Right hindlimb (tissue), 1 donor: ENCODE measurements around the gene NR6A1.

Source experiments
- DNase-seq: peaks from one replicate; pipeline ENCODE4 v3.0.0-alpha.2; 2018

Gene NR6A1

DNA sequence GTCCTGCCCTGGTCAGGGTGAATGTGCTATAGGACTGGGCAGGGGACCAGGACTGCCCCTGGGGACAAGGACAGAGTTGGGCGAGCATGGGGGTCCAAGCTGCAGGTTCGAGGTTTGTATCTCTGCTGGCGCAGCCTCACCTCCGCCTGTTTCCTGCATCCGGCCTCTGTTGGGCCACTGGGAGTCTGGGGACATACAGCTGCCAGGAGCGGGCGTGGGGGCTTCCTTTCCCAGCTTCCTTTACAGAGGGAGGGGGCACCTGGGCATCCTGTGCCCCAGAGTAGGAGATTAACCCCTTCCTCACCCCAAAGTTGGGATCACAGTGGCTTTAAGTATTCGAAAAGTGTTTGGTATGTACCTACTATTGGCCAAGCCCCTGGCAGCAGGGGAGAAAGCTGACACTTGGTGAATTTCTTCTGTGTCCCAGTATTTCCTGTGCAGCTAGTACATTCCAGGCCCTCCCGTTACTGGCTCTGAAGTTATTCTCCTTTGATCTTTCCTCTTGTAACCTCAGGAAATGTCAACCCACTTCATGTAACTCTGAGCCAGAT is 24.8 kb upstream of the NR6A1 start:
- DNase-seq, result no peak

- no peak for DNase-seq
Measured at GRCh38 chr9:124794902-124795491, 23.9 kb upstream of the NR6A1 start.

DNA sequence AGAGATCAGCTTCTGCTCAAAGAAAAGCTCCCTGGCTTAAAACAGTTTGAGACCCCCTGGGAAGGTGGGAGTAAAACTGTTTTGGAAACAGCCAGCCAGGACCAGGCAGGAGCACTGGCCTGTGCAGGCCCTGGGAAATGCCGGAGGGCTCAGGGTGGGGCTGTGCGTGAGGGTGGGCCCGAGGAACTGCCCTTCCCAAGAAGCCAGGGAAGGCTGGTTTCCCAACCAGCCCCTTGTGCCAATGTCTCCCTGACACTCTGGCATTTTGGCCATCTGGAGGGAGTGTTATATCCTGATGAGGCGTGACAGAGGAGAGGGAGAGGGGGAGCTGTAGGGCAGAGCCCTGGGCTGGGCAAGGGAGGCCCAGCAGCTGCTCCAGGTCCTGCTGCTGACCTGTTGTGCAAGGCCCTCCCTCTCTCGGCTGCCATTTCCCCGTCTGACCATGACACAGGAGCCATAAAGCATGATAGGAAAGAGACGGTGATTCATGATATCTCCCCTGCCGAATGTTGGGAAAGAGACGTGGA is 22.0 kb upstream of the NR6A1 start:
- peak; percentile 74 for DNase-seq

GRCh38 chr9:124792257-124793014 is 21.3 kb upstream of the NR6A1 start:
- no peak for DNase-seq

DNA sequence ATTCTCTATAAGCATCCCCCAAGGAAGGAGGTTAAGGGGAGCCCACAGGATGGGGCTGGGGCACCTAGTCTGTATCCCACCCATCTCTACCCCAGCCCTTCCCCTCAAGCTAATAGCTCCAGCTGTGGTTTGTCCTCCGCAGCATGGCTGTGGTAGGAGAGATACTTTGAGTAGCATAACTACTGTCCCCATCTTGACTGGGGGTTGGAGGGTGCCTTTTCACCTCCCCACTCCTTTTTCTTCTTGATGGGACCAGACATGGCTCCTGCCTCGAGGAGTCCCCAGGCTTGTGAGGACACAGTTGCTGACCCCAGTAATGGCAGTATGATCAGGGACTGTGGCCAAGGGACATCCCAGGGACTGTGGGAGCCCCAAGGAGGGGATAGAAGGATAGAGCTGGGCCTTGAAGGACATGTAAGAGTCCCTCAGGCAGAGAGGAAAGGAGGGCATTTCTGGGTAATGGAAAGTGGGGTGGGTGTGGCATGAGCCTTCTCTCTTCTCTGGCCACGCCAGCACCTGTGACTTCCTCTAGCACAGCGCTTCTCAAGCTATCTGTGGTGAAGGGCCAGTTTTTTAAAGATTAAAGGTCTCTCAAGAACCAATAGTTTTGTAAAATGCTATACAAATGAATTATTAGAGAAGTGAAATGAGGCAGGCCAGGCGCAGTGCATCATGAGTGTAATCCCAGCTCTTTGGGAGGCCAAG is 19.8 kb upstream of the NR6A1 start:
- no peak for DNase-seq

GRCh38 chr9:124790301-124790700 is 19.2 kb upstream of the NR6A1 start:
- DNase-seq, result no peak

- no peak for DNase-seq
Measured at GRCh38 chr9:124789531-124789930, 18.4 kb upstream of the NR6A1 start.

DNA sequence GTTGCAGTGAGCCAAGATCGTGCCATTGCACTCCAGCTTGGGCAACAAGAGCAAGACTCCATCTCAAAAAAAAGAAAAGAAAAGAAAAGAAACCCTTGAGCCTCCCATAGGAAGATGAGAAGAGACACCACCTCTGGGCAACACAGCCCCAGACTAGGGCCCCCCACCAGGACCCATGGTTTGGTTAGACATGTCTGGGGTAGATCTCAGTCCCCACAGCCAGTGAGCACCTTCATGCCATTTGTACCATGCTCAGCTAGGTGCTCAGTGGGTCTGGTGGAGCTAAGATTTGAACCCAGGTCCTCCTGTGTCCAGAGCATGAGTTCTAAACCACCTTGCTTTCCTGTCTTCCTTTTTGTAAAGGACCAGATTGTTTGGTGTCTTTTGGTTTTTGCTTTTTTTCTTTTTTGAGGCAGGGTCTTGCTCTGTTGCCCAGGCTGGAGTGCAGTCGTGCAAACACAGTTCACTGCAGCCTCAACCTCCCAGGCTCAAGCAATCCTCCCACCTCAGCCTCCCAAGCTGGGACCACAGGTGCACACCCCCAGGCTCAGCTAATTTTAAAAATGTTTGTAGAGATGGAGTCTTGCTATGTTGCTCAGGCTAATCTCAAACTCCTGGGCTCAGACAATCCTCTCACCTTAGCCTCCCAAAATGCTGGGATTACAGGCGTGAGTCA is 17.6 kb upstream of the NR6A1 start:
- DNase-seq, result peak; percentile 7

DNA sequence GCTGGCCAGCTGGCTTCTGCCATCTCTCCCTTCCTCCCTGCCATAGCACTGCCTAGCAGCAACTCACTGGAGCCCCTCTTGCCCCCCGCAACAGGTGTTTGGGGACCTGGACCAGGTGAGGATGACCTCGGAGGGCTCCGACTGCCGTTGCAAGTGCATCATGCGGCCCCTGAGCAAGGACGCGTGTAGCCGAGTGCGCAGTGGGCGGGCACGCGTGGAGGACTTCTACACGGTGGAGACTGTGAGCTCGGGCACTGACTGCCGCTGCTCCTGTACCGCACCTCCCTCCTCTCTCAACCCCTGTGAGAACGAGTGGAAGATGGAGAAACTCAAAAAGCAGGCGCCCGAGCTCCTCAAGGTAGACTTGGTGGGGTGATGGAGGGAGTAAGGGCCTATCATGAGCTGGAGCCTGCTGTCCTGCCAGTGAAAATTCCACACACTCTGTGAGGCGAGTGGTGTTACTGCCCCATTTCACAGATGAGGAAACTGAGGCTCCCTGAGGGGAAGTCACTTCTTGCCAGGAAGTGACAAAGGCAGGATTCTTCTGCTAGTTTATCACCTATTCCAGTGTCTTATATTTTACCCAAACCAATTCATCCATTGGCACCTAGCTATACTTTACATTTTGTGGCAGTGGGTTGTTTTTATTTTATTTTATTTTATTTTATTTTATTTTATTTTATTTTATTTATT is 15.9 kb upstream of the NR6A1 start:
- peak; percentile 6 for DNase-seq

GRCh38 chr9:124784509-124784908 is 13.4 kb upstream of the NR6A1 start:
- DNase-seq, result peak; percentile 6

DNA sequence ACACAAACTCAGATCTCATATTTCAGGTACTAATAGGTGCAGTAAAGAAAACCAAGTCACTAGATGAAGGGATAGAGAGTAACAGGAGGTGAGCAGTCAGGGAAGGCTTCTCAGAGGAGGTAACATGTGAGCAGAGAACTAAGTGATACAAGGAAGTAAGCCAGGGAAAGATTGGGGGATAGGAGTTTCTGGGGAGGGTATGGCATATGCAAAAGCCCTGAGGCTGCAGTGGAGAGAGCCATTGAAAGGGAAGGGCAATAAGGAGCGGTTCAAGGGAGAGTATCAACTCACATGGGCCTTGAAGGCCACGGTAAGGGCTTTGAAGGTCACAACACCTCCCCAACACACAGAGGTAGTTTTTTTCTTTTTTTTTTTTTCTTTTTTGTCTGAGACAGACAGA is 12.7 kb upstream of the NR6A1 start:
- DNase-seq, result no peak

DNA sequence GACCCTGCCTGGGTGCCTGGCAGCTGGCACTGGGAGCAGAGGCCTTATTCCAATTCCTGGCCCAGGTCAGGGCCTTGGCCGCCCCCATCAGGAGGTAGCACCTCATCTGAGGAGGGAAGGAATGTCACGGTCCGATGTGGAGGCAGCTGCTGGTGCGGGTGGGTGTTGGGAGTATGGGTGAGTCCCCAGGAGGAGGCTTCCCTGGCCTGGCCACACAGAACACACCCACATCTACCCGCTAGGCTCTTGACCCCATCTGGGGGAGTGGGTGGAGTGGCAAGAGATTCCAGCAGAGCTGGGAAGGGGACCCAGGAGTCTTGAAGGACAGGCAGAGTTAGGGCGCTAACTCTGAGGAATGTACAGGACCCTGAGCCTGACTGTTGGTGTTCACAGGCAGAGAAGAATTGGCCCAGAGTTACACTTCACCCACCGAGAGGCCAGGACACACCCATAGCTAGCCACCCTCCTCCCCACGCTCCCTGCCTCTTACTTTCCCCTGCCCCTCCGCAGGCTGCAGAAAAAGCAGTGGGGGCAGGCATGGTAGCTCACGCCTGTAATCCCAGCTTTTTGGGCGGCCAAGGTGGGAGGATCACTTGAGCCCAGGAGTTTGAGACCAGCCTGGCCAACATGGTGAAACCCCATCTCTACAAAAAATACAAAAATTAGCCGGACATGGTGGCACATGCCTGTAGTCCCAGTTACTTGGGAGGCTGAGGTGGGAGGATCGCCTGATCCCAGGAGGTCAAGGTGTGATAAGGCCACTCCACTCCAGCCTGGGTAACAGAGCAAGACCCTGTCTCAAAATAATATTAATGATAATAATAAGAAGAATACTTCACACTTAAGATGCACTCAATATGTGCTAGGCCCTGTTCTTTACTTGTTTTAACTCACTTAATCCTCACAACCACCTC is 11.8 kb upstream of the NR6A1 start:
- DNase-seq, result no peak

DNA sequence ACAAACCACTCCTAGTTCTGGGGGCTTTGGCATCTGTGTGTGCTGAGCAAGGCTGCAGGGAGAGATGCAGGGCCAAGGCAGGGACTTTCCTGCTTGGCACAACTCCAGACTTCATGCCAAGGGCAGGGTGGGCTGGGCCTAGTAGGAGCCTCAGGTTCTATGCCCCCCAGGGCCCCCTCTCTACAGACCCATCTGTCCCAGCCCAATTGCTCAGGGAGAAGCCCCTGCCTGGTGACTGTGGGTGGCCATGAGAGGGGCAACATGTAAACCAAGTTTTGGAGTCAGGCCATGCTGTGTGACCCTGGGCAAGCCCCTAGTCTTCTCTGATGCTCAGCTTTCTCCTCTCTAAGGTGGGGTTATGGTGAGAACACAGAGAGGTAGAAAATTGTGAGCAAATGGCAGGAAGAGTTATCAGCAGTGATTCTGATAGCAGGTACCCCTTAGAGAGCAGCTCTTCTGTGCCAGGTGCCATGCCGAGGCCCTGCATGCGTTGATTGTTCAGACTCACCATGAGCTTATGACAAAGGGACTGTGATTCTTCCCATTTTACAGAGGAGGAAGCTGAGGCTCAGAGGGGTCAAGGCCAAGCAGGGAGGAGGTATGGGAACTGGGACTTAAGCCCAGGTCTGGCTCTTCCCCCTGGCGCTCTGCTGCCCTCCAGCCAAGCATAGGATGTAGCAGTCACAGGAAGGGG is 11.0 kb upstream of the NR6A1 start:
- DNase-seq, result no peak

- DNase-seq, result no peak
Measured at GRCh38 chr9:124780757-124781151, 9.6 kb upstream of the NR6A1 start.

- peak; percentile 52 for DNase-seq
Measured at GRCh38 chr9:124780060-124780756, 9.1 kb upstream of the NR6A1 start.

DNA sequence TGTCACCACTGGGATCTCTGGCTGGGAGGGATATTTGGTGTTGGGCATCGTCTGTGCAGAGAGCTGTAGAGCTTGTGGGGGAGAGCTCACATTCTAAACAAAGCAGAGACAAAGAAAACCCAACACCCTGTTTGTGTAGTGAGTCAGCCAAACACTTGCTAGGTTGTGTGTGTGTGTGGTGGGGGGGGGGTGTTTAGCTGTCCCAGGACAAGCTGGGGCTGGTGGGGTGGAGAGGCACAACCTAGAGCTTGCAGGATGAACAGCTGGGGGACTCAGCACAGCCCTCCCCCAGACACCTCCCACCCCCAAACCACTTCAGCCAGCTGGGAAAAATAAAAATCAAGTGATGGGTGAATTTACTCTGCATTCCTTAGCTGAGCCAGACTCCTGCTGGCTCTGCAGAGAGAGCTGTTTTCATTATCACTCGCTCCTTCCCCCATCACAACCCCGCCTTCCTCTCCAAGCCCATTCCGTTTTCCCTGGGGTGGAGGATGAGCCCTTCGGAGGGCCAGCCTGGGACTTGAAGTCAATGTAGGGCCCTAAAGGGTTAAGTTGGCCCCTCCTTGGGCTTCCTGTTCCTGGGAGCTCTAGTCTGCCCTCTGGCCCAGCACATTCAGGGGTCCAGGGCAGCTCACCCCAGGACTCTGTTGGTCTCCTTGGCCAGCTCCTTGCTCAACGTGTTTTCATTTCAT is 8.4 kb upstream of the NR6A1 start:
- peak; percentile 88 for DNase-seq

DNA sequence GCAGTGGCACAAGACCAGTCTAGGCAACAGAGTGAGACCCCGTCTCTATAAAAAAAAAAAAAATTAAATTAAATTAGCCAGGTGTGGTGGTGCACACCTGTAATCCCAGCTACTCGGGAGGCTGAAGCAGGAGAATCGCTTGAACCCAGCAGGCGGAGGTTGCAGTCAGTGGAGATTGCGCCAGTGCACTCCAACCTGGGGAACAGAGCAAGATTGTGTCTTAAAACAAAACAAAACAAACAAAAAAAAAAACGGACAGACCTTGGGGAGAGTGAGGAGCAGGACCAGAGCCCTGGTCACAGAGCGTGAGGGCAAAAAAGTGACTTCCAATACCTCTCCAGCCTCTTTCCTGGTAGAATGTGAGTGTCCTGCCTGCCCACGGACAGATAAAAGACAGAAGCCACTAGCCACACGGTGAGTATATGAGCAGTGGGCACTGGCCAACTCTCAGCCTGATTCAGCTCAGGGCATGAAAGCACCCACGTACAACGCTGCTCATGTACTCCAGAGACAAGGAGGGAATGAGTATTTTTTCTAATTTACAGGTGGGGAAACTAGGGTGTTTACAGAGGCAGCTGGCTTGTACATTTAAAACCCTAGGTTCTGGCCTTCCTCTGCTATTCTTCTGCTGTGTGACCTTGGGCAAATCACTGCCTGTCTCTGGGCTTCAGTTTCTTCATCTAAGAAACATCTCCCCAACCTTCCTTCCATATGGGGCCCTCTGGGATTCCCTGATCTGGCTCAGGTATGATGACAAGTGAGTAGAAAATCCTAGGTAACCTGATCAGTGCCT is 7.7 kb upstream of the NR6A1 start:
- no peak for DNase-seq

DNA sequence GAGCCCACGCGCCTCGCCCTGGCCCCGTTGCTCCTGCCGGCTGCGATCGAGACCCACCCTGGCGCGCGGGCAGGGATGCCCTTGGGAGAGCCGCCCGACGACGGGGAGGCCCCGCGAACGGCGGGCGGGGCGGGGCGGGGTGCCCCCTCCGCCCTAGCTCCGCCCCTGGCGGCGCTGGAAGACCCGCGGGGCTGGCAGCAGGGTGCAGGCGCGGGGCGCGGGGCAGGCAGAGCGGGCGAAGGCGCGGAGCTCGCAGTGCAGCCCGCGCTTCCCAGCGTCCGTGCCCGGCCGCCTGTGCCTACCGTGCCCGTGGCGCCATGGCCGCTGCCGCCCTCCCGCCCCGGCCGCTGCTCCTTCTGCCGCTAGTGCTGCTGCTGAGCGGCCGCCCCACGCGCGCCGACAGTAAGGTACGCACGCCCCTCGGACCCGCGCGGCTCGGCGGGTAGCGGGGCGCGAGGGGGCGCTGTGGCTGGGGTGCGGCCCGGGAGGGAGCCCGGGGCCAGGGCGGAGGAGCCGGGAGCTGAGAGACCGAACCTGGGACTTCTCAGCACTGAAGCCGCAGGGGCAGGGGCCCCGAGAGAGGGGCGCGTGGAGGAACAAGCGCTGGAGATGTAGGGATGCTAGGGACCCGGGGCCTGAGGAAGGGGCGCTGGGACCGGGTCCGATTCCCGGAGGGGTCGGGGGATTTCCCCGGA is 6.0 kb upstream of the NR6A1 start, which contains the start of gene OLFML2A:
OLFML2A (plus strand) TSS at position 180 of the 695 bp plus-strand sequence; CDS start at position 318, 138 bp downstream.
- peak; percentile 51 for DNase-seq
